ENCODE results near the gene MED12L. TPM values are rescaled to one million over a fixed set of nuclear protein-coding genes. Genes with fewer than 3 reads are reported as not detected.

Gene MED12L
- total and polyA plus RNA-seq, 2 donors from 2014 or later = 0.13 to 0.82 TPM

- H3K9ac ChIP-seq (ENCODE audit: low read length in 3 of 3) = no peak overlapping the region
- DNase-seq (no peak), FAIRE-seq (no peak)
- no peaks in the 10 kb centered on the region for H3K36me3 ChIP-seq (ENCODE audit: control insufficient read depth in 2 of 3, insufficient read depth in 3 of 3, low read length in 3 of 3)
- no peak overlapping the region for H3K27ac ChIP-seq (ENCODE audit: low read depth in 2 of 2, low read length in 2 of 2)
- intact Hi-C loops (cut with DNase I) = no loop called here
- no peaks in the 10 kb centered on the region for H3K27me3 ChIP-seq (ENCODE audit: control insufficient read depth, insufficient read depth, low read length)
- TF ChIP-seq CTCF (IDR thresholded peaks at IDR 0.05; ENCODE audit: borderline replicate concordance, extremely low read depth, insufficient read depth) = no peak
- no peaks in the 10 kb centered on the region for H3K9me3 ChIP-seq (ENCODE audit: control insufficient read depth in 2 of 3, insufficient read depth in 1 of 3, low read length in 3 of 3)
- peak overlapping the region in 2 of 3 donors; percentile 7 to 23 for H3K4me3 ChIP-seq (ENCODE audit: low read length in 3 of 3)
- no peaks in the 10 kb centered on the region for H3K4me1 ChIP-seq (ENCODE audit: control insufficient read depth in 2 of 3, insufficient read depth in 2 of 3, low read depth in 1 of 3, low read length in 3 of 3)
Measured at GRCh38 chr3:151345859-151346258, 260.4 kb downstream of the MED12L start.

GRCh38 chr3:151346292-151346691 lies 260.8 kb downstream of the MED12L start:
- no peaks in the 10 kb centered on the region for H3K36me3 ChIP-seq (ENCODE audit: control insufficient read depth in 2 of 3, insufficient read depth in 3 of 3, low read length in 3 of 3)
- no peak overlapping the region for H3K4me3 ChIP-seq (ENCODE audit: low read length in 3 of 3)
- no peaks in the 10 kb centered on the region for H3K4me1 ChIP-seq (ENCODE audit: control insufficient read depth in 2 of 3, insufficient read depth in 2 of 3, low read depth in 1 of 3, low read length in 3 of 3)
- DNase-seq (no peak), FAIRE-seq (no peak)
- no peak overlapping the region for H3K27ac ChIP-seq (ENCODE audit: low read depth in 2 of 2, low read length in 2 of 2)
- TF ChIP-seq CTCF (IDR thresholded peaks at IDR 0.05; ENCODE audit: borderline replicate concordance, extremely low read depth, insufficient read depth) = no peak
- no peak overlapping the region for H3K9ac ChIP-seq (ENCODE audit: low read length in 3 of 3)
- H3K9me3 ChIP-seq (ENCODE audit: control insufficient read depth in 2 of 3, insufficient read depth in 1 of 3, low read length in 3 of 3) = no peaks in the 10 kb centered on the region
- intact Hi-C loops (cut with DNase I) = no loop called here
- H3K27me3 ChIP-seq (ENCODE audit: control insufficient read depth, insufficient read depth, low read length) = no peaks in the 10 kb centered on the region

- no peaks in the 10 kb centered on the region for H3K9me3 ChIP-seq (ENCODE audit: control insufficient read depth in 2 of 3, insufficient read depth in 1 of 3, low read length in 3 of 3)
Measured at GRCh38 chr3:151347432-151347831, 262.0 kb downstream of the MED12L start.

More at GRCh38 chr3:151347432-151347831, 262.0 kb downstream of the MED12L start:
- DNase-seq (peak in 1 of 5 donors; percentile 21), FAIRE-seq (no peak)
- TF ChIP-seq CTCF (IDR thresholded peaks at IDR 0.05; ENCODE audit: borderline replicate concordance, extremely low read depth, insufficient read depth) = no peak
- intact Hi-C loops (cut with DNase I) = no loop called here
- Histone ChIP-seq H3K27me3 (ENCODE audit: control insufficient read depth, insufficient read depth, low read length) (no peaks in the 10 kb centered on the region), H3K27ac (ENCODE audit: low read depth in 2 of 2, low read length in 2 of 2) (no peak overlapping the region), H3K9ac (ENCODE audit: low read length in 3 of 3) (no peak overlapping the region), H3K4me1 (ENCODE audit: control insufficient read depth in 2 of 3, insufficient read depth in 2 of 3, low read depth in 1 of 3, low read length in 3 of 3) (no peaks in the 10 kb centered on the region), H3K4me3 (ENCODE audit: low read length in 3 of 3) (no peak overlapping the region), H3K36me3 (ENCODE audit: control insufficient read depth in 2 of 3, insufficient read depth in 3 of 3, low read length in 3 of 3) (no peaks in the 10 kb centered on the region)

All from kidney (tissue), 14 donors.